Liver (tissue), 9 donors: ENCODE data around the gene MMRN1. TPM values are rescaled to one million over a fixed set of nuclear protein-coding genes. Genes with fewer than 3 reads are reported as not detected.
"Not testable (repeated sequence)": the region's sequence is repeated elsewhere in the genome, so short reads cannot be mapped to it uniquely, and the experiment has no call there.

Experiments
- DNase-seq: peaks from one replicate; pipeline ENCODE4 v3.0.0-alpha.2; 2017; ENCODE audit warnings: low spot score
- H3K27ac ChIP-seq, 2 donors: one replicate each; pipeline ENCODE4 v1.7.0; 2013; ENCODE audit warnings: inconsistent platforms in 2 of 2, low read length in 2 of 2, control low read depth in 1 of 2, low read depth in 1 of 2, mild to moderate bottlenecking in 1 of 2
- H3K27me3 ChIP-seq, 4 donors: one replicate each; pipeline versions ENCODE4 v1.6.1 to v1.7.0; 2013; ENCODE audit warnings: low read length in 3 of 4, inconsistent platforms in 1 of 4, mild to moderate bottlenecking in 1 of 4, moderate library complexity in 1 of 4; ENCODE audit not compliant: control insufficient read depth in 4 of 4, insufficient read depth in 4 of 4
- H3K36me3 ChIP-seq, 4 donors: one replicate each; pipeline versions ENCODE4 v1.6.1 to v1.7.0; 2013; ENCODE audit warnings: low read length in 3 of 4, mild to moderate bottlenecking in 3 of 4, low read depth in 1 of 4, moderate library complexity in 1 of 4; ENCODE audit not compliant: control insufficient read depth in 4 of 4, insufficient read depth in 3 of 4
- H3K4me1 ChIP-seq, 4 donors: one replicate each; pipeline versions ENCODE4 v1.6.1 to v1.7.0; 2013; ENCODE audit warnings: low read length in 3 of 4, mild to moderate bottlenecking in 3 of 4, moderate library complexity in 1 of 4; ENCODE audit not compliant: control insufficient read depth in 4 of 4, insufficient read depth in 4 of 4
- H3K4me3 ChIP-seq, 3 donors: one replicate each; pipeline versions ENCODE4 v1.6.1 to v1.7.0; 2013; ENCODE audit warnings: low read length in 3 of 3, control low read depth in 1 of 3, low read depth in 1 of 3, mild to moderate bottlenecking in 1 of 3
- H3K9ac ChIP-seq, 2 donors: one replicate each; pipeline ENCODE4 v1.7.0; 2013; ENCODE audit warnings: low read length in 2 of 2, mild to moderate bottlenecking in 2 of 2, moderate library complexity in 2 of 2, control low read depth in 1 of 2, low read depth in 1 of 2
- H3K9me3 ChIP-seq, 4 donors: one replicate each; pipeline versions ENCODE4 v1.6.1 to v1.7.0; 2013; ENCODE audit warnings: low read length in 3 of 4; ENCODE audit not compliant: control insufficient read depth in 4 of 4
- EGR1 ChIP-seq, 2 donors: IDR thresholded peaks; 2 replicates each; pipeline ENCODE4 v1.6.1; 2016 to 2018; ENCODE audit warnings: antibody characterized with exemption in 2 of 2, low read depth in 2 of 2
- FOXA1 ChIP-seq: IDR thresholded peaks from 2 replicates; pipeline ENCODE4 v1.6.1; 2016; ENCODE audit warnings: antibody characterized with exemption
- FOXA2 ChIP-seq: IDR thresholded peaks from 2 replicates; pipeline ENCODE4 v1.6.1; 2016; ENCODE audit warnings: antibody characterized with exemption
- HNF4A ChIP-seq, 2 donors: conservative IDR thresholded peaks; 2 replicates each; pipeline ENCODE4 v1.6.1; 2016; ENCODE audit warnings: antibody characterized with exemption in 2 of 2, mild to moderate bottlenecking in 2 of 2
- JUND ChIP-seq, 2 donors: IDR thresholded peaks; 2 replicates each; pipeline ENCODE4 v1.6.1; 2016; ENCODE audit warnings: antibody characterized with exemption in 2 of 2
- NR2F2 ChIP-seq: IDR thresholded peaks from 2 replicates; pipeline ENCODE4 v1.6.1; 2016; ENCODE audit warnings: antibody characterized with exemption
- RAD21 ChIP-seq, 2 donors: IDR thresholded peaks; 2 replicates each; pipeline ENCODE4 v1.6.1; 2016; ENCODE audit warnings: antibody characterized with exemption in 2 of 2, mild to moderate bottlenecking in 2 of 2
- RXRA ChIP-seq, 2 donors: IDR thresholded peaks; 2 replicates each; pipeline ENCODE4 v1.6.1; 2017 to 2018; ENCODE audit warnings: antibody characterized with exemption in 2 of 2, mild to moderate bottlenecking in 1 of 2
- YY1 ChIP-seq: IDR thresholded peaks from 2 replicates; pipeline ENCODE4 v1.6.1; 2016; ENCODE audit warnings: antibody characterized with exemption, mild to moderate bottlenecking
- WGBS: extraction: QIAGEN DNeasy Blood & Tissue Kit; methylation state at CpG from one replicate; pipeline ENCODE4 v1.1.7; 2013; 5-methylcytosine and 5-hydroxymethylcytosine counted together
- polyA plus RNA-seq, 2 donors: library from polyadenylated mRNA; stranded (reverse) in 1 of 2; unstranded in 1 of 2; fragments of 200-250 nt in 1 of 2; fragments of >200 nt in 1 of 2; fragmentation: Nextera tagmentation in 1 of 2; extraction: Ambion mirVana in 1 of 2; gene quantifications; one replicate each; pipeline versions ENCODE4 v1.2.1 to v1.2.3, GENCODE V29; 2013 to 2015
- total RNA-seq, 2 donors: library from RNA; depleted of rRNA; stranded (reverse); fragments of >200 nt; gene quantifications; one replicate each; pipeline ENCODE4 v1.2.3, GENCODE V29; 2014
- TF ChIP-seq, protein P1 (sequence below): IDR thresholded peaks from 2 replicates; pipeline ENCODE4 v1.6.1; 2016; ENCODE audit warnings: antibody characterized with exemption
- TF ChIP-seq, protein P2 (sequence below): IDR thresholded peaks from 2 replicates; pipeline ENCODE4 v1.6.1; 2016; ENCODE audit warnings: antibody characterized with exemption, mild to moderate bottlenecking
- TF ChIP-seq, protein P3 (sequence below): fragments of 150-350 bp; IDR thresholded peaks from 2 replicates; pipeline ENCODE4 v1.5.1; 2017; ENCODE audit warnings: improper control_type of control experiment, low read depth, low read length; ENCODE audit not compliant: missing input control
- TF ChIP-seq, protein P4 (sequence below): IDR thresholded peaks from 2 replicates; pipeline ENCODE4 v1.6.1; 2016; ENCODE audit warnings: antibody characterized with exemption
- TF ChIP-seq, protein P5 (sequence below): IDR thresholded peaks from 2 replicates; pipeline ENCODE4 v1.6.1; 2016; ENCODE audit warnings: antibody characterized with exemption
- donor health status: healthy.
- donor health status: healthy.
- donor health status: healthy.
- donor health status: healthy.
- donor health status: healthy.

Gene MMRN1
- total and polyA plus RNA-seq, 4 donors = 4.4 to 15.6 (median 10.2) TPM

DNA sequence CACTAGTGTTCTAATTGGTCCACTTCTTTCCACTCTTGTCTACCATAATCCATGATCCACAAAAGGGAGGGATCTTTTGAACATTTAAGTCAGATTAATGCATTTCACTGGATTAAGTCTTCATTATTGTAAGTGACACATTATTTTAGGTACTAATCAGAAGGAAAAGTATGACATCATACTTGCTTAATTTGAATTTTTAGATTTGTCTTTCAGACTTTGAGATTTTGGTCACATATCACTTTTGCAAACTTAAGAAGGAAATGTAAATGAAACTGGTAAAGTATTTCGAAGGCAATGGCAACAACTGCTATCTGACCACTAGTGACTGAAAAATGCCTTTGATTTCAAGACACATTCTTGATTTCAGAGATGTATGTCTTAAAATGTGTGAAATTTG, 5.2 kb downstream of the MMRN1 start (continued):
- TF ChIP-seq, protein P1, sequence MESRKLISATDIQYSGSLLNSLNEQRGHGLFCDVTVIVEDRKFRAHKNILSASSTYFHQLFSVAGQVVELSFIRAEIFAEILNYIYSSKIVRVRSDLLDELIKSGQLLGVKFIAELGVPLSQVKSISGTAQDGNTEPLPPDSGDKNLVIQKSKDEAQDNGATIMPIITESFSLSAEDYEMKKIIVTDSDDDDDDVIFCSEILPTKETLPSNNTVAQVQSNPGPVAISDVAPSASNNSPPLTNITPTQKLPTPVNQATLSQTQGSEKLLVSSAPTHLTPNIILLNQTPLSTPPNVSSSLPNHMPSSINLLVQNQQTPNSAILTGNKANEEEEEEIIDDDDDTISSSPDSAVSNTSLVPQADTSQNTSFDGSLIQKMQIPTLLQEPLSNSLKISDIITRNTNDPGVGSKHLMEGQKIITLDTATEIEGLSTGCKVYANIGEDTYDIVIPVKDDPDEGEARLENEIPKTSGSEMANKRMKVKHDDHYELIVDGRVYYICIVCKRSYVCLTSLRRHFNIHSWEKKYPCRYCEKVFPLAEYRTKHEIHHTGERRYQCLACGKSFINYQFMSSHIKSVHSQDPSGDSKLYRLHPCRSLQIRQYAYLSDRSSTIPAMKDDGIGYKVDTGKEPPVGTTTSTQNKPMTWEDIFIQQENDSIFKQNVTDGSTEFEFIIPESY = no peak
- TF ChIP-seq, protein P2, sequence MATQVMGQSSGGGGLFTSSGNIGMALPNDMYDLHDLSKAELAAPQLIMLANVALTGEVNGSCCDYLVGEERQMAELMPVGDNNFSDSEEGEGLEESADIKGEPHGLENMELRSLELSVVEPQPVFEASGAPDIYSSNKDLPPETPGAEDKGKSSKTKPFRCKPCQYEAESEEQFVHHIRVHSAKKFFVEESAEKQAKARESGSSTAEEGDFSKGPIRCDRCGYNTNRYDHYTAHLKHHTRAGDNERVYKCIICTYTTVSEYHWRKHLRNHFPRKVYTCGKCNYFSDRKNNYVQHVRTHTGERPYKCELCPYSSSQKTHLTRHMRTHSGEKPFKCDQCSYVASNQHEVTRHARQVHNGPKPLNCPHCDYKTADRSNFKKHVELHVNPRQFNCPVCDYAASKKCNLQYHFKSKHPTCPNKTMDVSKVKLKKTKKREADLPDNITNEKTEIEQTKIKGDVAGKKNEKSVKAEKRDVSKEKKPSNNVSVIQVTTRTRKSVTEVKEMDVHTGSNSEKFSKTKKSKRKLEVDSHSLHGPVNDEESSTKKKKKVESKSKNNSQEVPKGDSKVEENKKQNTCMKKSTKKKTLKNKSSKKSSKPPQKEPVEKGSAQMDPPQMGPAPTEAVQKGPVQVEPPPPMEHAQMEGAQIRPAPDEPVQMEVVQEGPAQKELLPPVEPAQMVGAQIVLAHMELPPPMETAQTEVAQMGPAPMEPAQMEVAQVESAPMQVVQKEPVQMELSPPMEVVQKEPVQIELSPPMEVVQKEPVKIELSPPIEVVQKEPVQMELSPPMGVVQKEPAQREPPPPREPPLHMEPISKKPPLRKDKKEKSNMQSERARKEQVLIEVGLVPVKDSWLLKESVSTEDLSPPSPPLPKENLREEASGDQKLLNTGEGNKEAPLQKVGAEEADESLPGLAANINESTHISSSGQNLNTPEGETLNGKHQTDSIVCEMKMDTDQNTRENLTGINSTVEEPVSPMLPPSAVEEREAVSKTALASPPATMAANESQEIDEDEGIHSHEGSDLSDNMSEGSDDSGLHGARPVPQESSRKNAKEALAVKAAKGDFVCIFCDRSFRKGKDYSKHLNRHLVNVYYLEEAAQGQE = no peak
- no peak for TF ChIP-seq NR2F2

DNA sequence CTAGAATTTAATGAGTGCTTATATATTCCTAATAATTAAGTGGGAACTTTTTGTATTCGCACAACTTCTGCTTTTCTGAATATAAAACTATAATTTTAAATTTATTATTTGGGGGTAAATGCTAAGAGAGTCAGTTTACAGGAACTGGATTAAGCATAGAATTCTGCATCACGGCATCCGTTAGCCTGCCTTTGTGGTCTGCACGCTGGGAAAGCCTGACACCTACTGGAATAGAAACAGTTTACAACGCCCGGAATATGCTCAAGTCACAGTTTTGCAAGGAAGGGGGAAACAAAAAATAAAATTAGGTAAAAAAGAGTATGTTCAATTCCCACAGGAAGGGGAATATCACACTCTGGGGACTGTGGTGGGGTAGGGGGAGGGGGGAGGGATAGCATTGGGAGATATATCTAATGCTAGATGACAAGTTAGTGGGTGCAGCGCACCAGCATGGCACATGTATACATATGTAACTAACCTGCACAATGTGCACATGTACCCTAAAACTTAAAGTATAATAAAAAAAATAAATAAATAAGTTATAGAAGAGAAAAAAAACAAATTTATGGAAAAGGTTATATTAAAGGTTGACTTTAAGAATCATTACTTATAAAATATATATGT, 7.3 kb downstream of the MMRN1 start:
- TF ChIP-seq RAD21 (IDR thresholded peaks at IDR 0.05) = peak; percentile 79 to 88
- TF ChIP-seq, protein P3, sequence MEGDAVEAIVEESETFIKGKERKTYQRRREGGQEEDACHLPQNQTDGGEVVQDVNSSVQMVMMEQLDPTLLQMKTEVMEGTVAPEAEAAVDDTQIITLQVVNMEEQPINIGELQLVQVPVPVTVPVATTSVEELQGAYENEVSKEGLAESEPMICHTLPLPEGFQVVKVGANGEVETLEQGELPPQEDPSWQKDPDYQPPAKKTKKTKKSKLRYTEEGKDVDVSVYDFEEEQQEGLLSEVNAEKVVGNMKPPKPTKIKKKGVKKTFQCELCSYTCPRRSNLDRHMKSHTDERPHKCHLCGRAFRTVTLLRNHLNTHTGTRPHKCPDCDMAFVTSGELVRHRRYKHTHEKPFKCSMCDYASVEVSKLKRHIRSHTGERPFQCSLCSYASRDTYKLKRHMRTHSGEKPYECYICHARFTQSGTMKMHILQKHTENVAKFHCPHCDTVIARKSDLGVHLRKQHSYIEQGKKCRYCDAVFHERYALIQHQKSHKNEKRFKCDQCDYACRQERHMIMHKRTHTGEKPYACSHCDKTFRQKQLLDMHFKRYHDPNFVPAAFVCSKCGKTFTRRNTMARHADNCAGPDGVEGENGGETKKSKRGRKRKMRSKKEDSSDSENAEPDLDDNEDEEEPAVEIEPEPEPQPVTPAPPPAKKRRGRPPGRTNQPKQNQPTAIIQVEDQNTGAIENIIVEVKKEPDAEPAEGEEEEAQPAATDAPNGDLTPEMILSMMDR = peak; percentile 59
- not testable (repeated sequence) for H3K4me3 ChIP-seq, H3K9me3 ChIP-seq, H3K27ac ChIP-seq, H3K27me3 ChIP-seq, H3K4me1 ChIP-seq, H3K9ac ChIP-seq, H3K36me3 ChIP-seq
- 2% methylated on average over 6 of the region's 7 CpGs for WGBS
- peak; percentile 55 for DNase-seq

DNA sequence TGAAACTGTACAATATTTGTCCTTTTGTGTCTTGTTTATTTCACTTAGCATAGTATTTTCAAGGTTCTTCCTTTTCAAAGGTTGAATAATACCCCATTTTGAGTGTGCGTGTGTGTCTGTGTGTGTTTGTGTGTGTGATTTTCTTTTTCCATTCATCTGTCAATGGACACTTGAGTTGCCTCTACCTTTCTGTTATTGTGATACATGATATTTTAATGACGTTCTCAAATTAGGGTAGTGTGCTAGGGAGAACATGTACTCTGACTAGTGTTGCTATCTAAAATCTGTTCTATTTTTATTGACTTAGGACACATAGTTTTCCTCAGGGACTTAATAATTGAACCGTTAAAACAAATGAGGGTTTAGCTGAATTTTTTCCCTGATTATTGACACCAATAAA, 9.9 kb downstream of the MMRN1 start:
- H3K36me3 ChIP-seq = no peaks in the 10 kb centered on the region
- H3K4me1 ChIP-seq = no peaks in the 10 kb centered on the region
- H3K27ac ChIP-seq = no peak overlapping the region
- 70% methylated on average over 3 of the region's 3 CpGs for WGBS
- no peak overlapping the region for H3K9ac ChIP-seq
- no peak for DNase-seq
- H3K4me3 ChIP-seq = no peak overlapping the region
- H3K9me3 ChIP-seq = no peaks in the 10 kb centered on the region
- peaks cover 0 to 6% (median 0%) of the 10 kb centered on the region in 4 donors for H3K27me3 ChIP-seq
- TF ChIP-seq, protein P4, sequence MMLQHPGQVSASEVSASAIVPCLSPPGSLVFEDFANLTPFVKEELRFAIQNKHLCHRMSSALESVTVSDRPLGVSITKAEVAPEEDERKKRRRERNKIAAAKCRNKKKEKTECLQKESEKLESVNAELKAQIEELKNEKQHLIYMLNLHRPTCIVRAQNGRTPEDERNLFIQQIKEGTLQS = no peak
- TF ChIP-seq EGR1 (IDR thresholded peaks at IDR 0.05; ENCODE audit: low read depth in 2 of 2) (no peak), FOXA1 (no peak), RXRA (IDR thresholded peaks at IDR 0.05) (no peak), HNF4A (conservative IDR thresholded peaks at IDR 0.05) (no peak), FOXA2 (no peak), YY1 (no peak), RAD21 (IDR thresholded peaks at IDR 0.05) (no peak), JUND (IDR thresholded peaks at IDR 0.05) (no peak)
- TF ChIP-seq, protein P5, sequence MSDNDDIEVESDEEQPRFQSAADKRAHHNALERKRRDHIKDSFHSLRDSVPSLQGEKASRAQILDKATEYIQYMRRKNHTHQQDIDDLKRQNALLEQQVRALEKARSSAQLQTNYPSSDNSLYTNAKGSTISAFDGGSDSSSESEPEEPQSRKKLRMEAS = no peak
- TF ChIP-seq, protein P2 = no peak
- TF ChIP-seq, protein P1 = no peak
